Muscle of back (tissue), 11 donors: ENCODE data around the gene TFDP2. TPM values are rescaled to one million over a fixed set of nuclear protein-coding genes. Genes with fewer than 3 reads are reported as not detected.
"Not testable (repeated sequence)": the region's sequence is repeated elsewhere in the genome, so short reads cannot be mapped to it uniquely, and the experiment has no call there.

Experiments
- DNase-seq, 3 donors: peaks; one replicate each; pipeline versions ENCODE4 v3.0.0 to v3.0.0-alpha.2; 2013
- polyA plus RNA-seq, 10 donors: library from polyadenylated mRNA; unstranded; fragments of 120-200 nt; gene quantifications; one replicate each; pipeline ENCODE4 v1.2.1, GENCODE V29; 2013; ENCODE audit not compliant: insufficient read length in 10 of 10

The TFDP2 gene
- polyA plus RNA-seq, 10 donors, result 20.0 to 49.8 (median 39.7) TPM

DNA sequence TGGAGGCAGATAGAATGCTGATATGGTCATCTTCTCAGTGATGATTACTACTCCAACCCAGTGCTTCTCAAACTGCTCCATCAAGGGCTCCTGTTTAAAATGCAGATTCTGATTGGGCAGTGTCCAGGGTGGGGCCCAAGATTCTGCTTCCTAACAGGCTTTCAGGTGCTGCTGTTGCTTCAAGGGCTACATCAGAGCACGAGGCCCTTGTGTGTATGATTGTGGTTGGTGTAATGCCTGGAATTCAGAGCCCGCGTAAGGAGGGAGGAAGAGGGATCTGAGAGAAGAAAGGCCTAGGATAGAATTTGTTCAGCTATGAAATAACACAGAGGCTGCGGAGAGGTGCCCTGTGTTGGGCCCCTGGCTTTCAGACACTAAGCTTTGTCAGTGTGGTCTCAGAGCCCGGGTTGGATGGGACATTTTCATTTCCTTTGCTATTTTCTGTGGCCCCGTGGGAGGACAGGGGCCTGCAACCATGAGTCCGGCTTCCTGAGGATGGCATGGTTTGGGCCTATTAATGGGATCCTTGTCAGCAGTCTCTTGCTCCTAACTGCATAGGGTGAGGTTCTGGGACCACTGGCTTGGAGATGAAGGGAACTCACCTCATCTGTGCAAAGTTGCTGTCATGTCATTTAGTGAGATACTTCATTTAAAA lies 219.9 kb downstream of the TFDP2 start:
- DNase-seq, result no peak

DNA sequence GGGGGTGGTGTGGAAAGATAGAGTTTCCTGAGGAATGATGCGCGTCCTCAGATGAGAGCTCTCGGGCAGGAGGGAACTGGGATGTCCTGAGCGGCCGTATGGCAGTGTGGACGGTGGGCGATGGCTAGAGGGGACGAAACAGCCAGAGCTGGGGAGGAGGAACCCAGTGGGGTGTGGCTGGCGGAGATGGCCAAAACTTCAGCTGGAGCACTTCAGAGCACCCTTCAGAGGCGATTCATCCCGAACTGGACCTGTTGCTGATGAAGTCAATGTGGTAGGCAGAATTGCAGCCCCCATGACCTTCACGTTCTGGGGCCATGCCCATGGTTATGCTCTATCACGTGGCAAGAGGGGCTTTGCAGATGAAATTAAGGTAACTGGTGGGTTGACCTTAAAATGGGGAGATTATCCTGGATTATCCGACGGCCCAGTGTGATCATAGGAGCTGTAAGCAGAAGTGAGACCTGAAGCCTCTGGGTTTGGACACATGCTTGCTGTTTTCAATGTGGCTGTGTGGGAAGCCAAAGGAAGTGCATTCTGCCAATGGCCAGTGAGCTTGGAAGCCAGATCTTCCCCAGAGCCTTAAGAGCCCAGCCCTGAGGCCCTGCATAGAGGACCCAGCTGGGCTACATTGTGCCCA lies 220.6 kb downstream of the TFDP2 start:
- no peak for DNase-seq

DNA sequence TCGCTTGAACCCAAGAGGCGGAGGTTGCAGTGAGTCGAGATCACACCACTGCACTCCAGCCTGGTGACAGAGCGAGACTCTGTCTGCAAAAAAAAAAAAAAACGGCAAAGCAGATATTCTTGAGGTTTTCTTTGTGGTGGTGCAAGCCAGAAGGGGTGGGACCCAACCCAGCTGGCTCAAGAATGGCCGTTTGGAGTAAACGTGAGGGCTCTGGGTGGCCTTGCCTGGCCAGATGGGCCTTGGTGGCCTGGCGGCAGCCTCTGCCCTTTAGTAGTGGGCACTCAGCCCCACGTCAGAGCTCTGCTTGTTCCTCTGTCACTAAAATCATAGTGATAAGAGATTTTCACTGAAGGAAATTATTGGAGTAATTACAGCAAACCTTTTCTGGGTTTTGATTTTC lies 222.4 kb downstream of the TFDP2 start:
- DNase-seq, result no peak

DNA sequence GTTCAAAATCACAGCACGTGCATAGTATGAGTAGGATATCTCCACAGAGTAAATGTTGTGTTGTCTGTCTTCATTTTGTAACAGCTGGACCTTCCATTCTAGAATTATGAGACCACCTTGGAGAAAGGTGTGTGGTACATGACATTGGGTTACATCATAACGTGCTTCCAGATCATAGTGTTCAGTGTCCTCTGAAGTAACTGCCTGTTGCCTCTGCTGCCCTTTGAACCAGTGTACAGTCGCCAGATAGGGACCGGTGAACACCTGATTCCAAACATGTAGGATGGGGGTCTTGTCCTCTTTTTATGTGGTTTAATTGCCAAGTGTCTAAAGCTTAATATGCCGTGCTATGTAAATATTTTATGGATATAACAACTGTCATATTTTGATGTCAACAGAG lies 223.7 kb downstream of the TFDP2 start:
- not testable (repeated sequence) for DNase-seq

DNA sequence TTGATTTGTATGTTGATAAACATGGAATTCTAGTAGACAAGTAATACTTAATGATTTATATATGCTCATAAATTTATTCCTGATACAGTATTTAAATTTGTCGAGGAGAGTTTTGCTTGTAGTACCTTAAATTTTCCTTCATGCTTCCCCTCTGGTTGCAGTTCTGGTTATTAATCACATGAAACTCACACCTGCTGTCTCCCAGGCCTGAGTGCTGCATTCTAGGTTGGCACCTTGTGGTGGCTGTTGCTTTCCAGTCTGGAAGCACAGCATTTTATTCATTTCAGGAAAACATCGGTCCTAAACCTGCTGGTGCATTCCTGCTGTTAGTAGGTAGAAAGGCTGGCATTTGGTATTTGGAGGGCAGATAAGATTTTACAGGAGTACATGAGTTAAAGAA lies 228.0 kb downstream of the TFDP2 start:
- DNase-seq, result no peak

DNA sequence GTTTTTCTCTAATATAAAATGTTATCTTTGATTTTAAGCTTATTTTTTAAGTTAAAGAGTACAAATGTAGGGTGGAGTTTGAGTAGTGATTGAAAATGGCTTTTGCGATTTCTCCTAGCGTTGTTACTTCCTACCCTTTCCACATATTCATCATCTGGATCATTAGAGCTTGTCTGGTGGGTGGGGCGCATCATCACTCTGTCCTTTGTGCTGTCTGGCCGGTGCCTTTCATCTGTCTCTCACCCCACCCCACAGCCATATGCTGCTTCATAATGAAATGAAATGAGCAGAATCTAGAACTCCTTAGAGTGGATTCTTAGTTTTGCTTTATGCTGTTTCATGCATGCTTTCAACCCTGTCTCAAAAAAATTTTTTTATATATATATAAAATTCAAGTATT lies 228.6 kb downstream of the TFDP2 start:
- DNase-seq, result no peak

DNA sequence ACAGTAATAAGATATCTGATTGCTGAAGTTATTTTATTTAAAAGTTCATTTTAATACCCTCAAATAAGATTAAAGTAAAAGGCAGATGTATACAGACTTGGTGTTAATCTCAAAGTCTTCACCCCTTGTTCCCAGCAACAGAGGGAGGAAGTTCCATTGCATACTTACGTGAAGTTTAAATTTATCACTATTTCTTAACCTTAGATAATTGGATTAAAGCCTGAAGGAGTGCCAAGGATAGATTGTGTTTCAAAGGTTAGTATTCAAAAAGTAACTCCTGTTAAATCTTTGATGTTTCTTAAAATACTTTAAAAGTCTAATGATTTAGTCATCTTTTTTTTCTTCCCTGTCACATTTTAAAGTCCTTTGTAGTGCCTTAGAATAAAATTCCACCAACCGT lies 233.6 kb downstream of the TFDP2 start:
- no peak for DNase-seq

DNA sequence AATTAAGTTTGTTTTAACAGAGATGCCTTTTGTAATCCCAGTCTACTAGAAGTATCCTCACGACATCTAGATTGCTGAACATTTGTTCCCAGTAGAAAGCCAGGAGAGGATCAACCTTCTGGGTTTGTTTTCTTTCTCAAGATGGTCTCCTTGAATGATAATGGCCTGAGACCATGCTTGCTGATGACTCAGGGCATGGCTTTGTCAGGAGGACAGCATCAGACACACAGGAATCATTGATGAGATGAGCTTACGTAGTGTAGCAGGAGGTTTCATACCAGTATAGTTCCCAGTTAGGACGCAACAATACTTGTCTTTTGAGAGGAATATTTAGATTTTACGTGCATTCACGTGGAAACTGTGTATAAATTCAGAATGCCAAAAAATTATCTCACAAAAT lies 234.3 kb downstream of the TFDP2 start:
- no peak for DNase-seq

DNA sequence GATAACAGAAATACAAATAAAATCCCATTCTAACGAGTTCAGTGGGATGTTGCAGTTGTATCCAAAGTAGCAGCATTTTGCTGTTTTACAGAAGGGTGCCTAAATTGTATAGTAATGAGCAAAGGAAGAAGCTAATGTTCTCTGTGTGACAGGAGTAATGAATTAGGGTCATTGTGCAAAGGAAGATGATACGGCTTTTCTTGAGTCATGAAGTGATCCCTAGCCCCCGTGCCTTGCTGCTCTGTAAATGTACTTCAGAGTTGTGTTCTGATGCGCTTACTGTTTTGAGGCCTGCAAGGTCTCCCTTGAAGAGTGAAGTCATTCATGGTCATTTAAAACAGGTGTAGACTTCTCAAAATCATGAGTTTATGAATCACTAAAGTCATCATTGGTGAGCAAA lies 235.0 kb downstream of the TFDP2 start:
- DNase-seq, result no peak

DNA sequence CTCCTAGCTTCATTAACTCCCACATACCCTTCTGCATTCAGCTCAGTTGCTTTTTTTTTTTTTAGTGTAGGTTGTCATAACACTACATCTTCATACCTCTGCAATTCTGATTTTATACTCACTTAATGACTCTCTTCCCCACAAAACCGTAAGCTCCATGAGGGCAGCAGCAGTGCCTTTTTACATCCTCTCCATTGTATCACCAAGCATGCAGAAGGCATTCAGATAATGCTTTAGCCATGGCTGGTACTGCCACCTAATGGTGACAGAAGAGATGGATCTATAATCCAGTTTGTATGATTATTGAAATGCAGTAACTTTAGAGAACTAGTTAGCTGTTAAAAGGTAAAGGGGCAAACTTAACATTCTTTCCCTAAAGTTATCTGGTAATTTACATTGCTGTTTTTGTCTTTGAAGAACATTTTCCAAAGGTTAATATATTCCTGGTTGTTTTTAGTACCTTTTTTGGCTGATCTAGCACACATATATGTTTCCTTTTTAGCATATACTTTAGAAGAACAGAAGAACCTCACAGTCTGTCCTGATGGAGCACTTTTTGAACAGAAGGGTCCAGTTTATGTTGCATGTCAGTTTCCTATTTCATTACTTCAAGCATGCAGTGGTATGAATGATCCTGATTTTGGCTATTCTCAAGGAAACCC lies 236.1 kb downstream of the TFDP2 start:
- DNase-seq, result peak; percentile 10 to 44 (median 25)

DNA sequence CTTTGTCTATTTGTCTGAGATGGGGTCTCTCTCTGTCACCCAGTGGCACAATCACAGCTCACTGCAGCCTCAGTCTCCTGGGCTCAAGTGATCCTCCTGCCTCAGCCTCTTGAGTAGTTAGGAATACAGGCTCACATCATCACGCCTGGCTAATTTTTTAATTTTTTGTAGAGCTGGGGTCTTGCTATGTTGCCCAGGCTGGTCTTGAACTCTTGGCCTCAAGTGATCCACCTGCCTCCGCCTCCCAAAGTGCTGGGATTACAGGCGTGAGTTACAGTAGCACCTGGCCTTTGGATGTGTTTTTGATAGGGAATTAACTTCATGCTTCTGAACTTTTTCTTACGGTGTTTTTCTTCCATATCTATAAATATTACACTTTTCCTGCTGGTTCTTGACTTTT lies 239.4 kb downstream of the TFDP2 start:
- not testable (repeated sequence) for DNase-seq

DNA sequence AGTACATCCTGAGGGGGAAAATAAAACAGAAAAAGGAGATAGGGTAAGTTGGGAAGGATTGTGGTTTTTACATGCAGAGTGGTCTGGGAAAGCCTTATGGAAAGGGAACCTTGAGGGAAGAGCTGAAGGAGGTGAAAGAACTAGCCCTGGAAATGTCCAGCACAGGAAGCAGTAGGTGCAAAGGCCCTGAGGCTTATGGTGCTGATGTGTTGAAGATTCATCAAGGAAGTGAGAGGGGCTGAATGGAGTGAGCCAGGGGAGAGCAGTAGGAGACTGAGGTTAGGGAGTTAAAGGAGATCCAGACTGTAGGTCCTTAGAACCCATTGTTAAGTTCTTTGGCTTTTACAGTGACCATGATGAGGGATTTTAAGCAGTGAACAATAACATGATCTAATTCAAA lies 239.9 kb downstream of the TFDP2 start:
- DNase-seq, result no peak

DNA sequence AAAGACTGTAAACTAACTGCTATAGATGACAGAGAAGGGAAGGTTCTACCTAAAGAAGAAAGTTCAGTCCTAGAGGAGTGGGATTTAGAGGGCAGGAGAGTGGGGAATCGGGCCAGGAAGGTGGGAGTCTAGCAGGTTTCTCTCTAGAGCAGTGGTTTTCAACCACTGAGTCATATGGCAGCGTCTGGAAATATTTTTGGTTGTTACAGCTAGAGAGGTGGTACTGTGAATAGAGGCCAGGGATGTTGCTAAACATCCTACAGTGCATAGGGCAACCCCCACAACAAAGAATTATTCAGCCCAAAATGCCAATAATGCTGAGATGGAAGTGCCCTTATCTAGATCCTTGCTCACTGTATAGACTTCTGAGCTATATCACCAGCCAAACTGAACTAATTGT lies 244.2 kb downstream of the TFDP2 start:
- DNase-seq, result no peak

DNA sequence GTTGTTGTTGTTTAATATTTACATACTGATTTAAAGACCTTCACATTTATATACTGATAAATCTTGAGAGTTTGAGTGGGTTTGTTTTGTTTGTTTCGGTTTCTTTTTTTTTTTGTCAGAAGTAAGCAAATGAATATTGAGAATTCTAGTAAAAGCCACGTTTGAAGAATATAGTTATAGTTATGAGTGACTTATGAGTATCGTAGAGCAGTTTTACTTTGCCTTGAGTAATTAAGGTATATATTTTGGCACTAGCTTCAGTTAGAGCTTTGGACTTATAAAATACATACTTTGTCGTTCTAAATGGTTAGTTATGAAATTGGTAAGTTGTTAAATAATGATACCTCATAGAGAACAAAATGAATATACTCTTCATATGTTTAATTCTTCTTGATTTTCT lies 245.1 kb downstream of the TFDP2 start:
- no peak for DNase-seq

DNA sequence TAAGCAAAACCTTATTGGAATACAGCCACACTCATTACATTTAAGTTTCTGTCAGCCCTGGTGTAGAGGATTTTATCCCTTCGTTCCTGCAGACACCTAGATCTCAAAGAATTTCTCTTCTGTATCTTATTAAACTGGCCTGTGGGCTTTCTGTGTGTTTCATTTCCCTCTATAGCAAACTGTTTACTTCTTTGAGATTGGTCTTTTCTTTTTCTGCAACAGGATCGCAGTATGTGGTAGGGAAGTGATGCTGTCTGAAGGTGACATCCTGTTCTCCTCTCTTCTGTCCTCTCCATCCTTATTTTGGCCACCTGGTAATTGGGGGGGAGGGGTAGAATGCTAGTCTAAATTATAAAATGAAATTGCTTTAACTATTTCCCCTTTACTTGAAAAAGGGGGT lies 247.4 kb downstream of the TFDP2 start:
- no peak for DNase-seq

DNA sequence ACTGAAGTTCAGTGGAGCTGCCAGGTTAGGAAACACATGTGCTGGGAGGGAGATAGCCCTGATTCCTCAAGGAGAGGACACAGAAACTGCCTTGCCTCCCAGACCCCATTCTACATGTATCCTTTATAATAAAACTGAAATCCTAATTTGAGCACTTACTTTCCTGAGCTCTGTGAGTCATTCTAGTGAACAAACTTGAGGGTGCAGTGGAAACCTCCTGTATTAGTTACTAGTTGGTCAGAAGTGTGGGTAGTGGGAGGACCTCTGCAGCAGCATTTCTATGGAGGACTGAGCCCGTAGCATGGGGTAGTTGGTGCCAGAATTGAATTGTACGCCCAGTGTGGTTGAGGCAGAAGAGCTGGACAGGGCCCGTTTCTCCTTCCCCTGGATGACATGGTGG lies 249.0 kb downstream of the TFDP2 start:
- DNase-seq, result no peak

DNA sequence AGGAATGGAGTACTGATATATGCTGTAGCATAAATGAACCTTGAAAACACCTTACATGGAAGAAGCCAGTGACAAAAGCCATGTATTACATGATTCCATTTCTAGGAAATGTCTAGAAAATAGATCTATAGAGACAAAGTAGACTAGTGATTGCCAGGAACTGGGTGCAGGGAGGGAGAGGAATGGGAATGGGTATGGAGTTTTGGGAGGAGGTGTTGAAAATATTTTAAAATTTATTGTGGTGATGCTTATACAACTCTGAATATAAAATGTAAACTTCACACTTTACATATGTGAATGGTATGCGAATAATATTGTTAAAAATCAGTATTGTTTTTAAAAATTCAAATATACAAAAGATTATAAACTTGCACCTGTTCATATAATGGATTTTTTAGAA lies 250.4 kb downstream of the TFDP2 start:
- no peak for DNase-seq

DNA sequence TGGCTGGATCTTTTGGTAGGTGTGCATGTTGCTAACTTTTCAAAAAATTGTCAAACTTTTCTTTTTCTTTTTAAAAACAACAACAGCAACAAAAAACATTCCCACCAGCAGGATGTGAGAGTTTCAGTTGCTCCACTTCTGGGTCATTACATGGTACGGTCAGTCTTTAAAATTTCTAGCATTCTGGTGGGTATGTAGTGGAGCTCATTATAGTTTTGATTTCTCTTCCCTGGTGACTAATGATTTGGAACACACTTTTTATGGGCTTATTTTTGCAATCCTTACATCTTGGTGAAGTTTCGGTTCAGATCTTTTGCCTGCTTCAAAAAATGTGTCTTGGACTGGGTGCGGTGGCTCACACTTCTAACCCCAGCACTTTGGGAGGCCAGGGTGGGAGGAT lies 253.6 kb downstream of the TFDP2 start:
- no peak for DNase-seq

DNA sequence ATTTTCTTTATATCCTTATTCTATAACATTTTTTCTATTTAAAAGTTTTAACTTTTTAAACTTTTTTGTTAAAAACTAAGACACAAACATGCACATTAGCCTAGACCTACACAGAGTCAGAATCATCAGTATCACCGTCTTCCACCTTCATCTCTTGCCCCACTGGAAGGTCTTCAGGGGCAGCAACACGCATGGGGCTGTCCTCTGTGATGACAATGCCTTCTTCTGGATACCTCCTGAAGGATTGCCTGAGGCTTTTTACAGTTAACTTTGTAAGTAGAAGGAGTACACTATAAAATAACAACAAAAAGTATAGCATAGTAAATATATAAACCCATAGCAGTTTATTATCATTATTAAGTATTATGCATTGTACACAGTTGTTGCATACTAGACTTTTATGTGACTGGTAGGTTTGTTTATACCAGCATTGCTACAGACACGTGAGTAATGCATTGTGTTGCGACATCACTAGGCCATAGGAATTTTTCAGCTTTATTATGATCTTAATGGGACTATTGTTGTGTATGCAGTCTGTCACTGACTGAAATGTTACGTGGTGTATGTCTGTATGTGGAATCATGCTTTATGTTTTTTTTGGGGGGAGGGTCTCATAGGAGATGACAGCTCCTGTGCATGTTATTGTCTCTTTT lies 254.7 kb downstream of the TFDP2 start:
- DNase-seq, result peak in 1 of 3 donors; percentile 26
